ENCODE data around the gene TNS1. TPM values are rescaled to one million over a fixed set of nuclear protein-coding genes. Genes with fewer than 3 reads are reported as not detected.
A peak's percentile ranks its signal among the peaks of the same experiment; 100 is the strongest.

TNS1 gene
- total and polyA plus RNA-seq, 2 experiments from 2014 or later, result 16.2 to 27.6 TPM

DNA sequence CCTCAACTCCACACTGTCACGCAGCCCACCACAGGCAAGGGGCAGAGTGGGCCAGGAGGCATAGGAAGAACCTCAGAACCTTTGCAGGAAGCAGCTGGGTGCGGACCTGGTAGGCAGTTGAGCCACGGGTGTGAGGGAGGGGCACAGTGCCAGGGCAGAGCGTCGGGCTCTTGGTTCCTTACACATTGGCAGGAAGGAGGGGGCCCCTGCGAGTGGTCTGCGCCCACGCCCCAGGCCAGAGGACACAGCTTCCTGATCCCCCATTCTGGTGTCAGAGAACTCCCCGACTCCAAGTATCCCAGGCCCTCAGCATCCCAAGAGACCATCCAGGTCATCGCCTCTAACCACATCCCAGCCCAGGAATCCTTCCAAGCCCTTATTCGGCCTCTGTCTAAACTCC is 61.5 kb downstream of the TNS1 start:
- no peak overlapping the region for H2AFZ ChIP-seq
- TF ChIP-seq EZH2phosphoT487 (IDR thresholded peaks at IDR 0.05; ENCODE audit: low read depth, severe bottlenecking, unreplicated experiment) (no peak), EZH2 (IDR thresholded peaks at IDR 0.05; ENCODE audit: borderline replicate concordance) (no peak)
- TF ChIP-seq, protein P1, sequence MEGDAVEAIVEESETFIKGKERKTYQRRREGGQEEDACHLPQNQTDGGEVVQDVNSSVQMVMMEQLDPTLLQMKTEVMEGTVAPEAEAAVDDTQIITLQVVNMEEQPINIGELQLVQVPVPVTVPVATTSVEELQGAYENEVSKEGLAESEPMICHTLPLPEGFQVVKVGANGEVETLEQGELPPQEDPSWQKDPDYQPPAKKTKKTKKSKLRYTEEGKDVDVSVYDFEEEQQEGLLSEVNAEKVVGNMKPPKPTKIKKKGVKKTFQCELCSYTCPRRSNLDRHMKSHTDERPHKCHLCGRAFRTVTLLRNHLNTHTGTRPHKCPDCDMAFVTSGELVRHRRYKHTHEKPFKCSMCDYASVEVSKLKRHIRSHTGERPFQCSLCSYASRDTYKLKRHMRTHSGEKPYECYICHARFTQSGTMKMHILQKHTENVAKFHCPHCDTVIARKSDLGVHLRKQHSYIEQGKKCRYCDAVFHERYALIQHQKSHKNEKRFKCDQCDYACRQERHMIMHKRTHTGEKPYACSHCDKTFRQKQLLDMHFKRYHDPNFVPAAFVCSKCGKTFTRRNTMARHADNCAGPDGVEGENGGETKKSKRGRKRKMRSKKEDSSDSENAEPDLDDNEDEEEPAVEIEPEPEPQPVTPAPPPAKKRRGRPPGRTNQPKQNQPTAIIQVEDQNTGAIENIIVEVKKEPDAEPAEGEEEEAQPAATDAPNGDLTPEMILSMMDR (IDR thresholded peaks at IDR 0.05; ENCODE audit: poor library complexity), result no peak
- no peaks in the 10 kb centered on the region for H3K9me3 ChIP-seq (ENCODE audit: low read depth)
- no peaks in the 10 kb centered on the region for H3K36me3 ChIP-seq (replicated peaks; ENCODE audit: insufficient read depth, low read depth)
- H4K20me1 ChIP-seq (ENCODE audit: insufficient read depth, poor library complexity, severe bottlenecking), result peaks cover 14% of the 10 kb centered on the region
- peaks cover 59% of the 10 kb centered on the region for H3K4me1 ChIP-seq (ENCODE audit: insufficient read depth)
- H3K27me3 ChIP-seq, result no peaks in the 10 kb centered on the region
- DNase-seq (ENCODE audit: low spot score), result no peak
- H3K4me2 ChIP-seq, result peak overlapping the region; percentile 87
- H3K4me3 ChIP-seq, result no peak overlapping the region
- H3K9me2 ChIP-seq (replicated peaks; ENCODE audit: insufficient read depth), result no peaks in the 10 kb centered on the region
- no peak overlapping the region for H3K27ac ChIP-seq
- WGBS (ENCODE audit: low lambda C conversion rate, missing lambda C conversion rate), result 94% methylated on average over 11 of the region's 11 CpGs
- H3K79me2 ChIP-seq, result peaks cover 60% of the 10 kb centered on the region

DNA sequence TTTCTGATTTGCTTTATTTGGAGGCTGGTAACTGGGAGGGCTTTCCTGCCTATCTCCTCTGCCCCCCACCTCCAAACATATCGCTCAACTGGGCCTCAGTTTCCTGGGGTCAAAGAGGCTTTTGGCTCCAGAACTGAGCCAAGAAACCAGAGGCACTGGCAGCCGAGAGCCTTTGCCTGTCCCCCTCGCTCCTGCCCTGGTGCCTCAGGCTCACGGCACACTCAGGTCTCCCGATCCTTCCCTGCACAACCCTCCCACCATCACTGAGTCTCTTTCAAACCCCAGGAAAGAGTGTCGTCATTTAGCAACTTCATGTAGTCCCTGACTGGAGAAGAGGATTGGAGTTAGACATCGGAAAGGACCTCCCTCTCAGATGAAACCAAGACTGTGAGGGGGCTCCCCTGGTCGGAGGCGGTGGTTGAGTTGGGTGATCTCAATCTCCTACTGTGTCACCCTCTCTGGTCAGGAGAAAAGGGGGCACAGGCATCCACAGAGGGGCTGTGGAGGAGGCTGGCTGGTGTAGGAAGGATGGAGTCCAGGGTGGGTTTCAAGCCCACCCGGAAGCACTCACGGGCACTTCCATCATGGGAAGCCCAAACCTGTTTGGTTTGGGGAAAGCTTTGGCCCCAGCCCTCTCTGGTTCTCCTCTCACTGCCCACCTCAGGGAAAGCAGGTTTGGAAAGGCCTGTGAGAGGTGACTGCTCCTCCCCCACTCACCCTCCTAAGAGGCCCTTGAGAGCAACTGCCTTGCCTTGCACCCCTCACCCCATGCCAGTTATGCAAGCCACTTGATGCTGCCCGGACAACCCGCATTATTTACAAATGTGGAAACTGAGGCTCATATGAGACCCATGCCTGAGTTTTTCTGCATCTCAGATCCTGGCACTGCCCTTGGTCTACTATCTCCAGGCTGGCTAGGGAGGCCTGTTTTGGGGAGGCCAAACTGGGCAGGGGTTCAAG is 62.3 kb downstream of the TNS1 start:
- peaks cover 14% of the 10 kb centered on the region for H4K20me1 ChIP-seq (ENCODE audit: insufficient read depth, poor library complexity, severe bottlenecking)
- no peak for DNase-seq (ENCODE audit: low spot score)
- H3K36me3 ChIP-seq (replicated peaks; ENCODE audit: insufficient read depth, low read depth), result no peaks in the 10 kb centered on the region
- TF ChIP-seq, protein P1 (IDR thresholded peaks at IDR 0.05; ENCODE audit: poor library complexity), result no peak
- TF ChIP-seq EZH2 (IDR thresholded peaks at IDR 0.05; ENCODE audit: borderline replicate concordance), result no peak
- no peak for TF ChIP-seq EZH2phosphoT487 (IDR thresholded peaks at IDR 0.05; ENCODE audit: low read depth, severe bottlenecking, unreplicated experiment)
- H3K27me3 ChIP-seq, result no peaks in the 10 kb centered on the region
- WGBS (ENCODE audit: low lambda C conversion rate, missing lambda C conversion rate), result 91% methylated on average over 13 of the region's 13 CpGs
- no peak overlapping the region for H3K4me2 ChIP-seq
- no peak overlapping the region for H3K27ac ChIP-seq
- peaks cover 67% of the 10 kb centered on the region for H3K4me1 ChIP-seq (ENCODE audit: insufficient read depth)
- H3K9me2 ChIP-seq (replicated peaks; ENCODE audit: insufficient read depth), result no peaks in the 10 kb centered on the region
- H2AFZ ChIP-seq, result no peak overlapping the region
- H3K9me3 ChIP-seq (ENCODE audit: low read depth), result no peaks in the 10 kb centered on the region
- H3K79me2 ChIP-seq, result peaks cover 56% of the 10 kb centered on the region
- H3K4me3 ChIP-seq, result no peak overlapping the region

DNA sequence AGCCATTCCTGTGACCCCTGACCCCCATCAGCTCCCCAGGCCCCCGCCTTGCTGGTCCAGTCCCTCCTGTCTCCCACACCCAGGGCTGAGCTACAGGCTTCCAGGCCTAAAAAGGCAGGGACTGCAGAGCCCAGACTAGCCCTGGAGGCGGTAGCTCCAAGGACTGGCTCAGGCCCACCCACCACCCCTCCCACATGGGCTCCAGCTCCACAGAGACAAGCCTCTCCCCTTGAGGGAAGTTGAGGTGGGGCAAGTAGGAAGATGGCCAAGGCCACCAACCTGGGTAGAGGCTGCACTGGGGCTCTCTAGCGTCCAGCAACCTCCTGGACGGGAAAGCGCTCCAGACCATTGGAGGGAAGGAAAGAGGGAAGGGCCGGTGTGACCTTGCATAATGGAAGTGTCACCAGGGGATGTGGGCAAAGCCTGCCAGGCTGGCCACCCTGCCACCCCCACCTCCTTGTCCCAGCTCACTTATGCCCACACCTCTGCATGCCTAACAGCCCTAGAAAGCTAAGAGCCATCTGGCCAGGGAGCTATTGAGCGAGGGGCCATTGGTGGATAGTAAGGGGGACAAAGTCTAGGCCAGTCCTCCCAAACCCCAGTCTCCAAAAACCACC is 63.1 kb downstream of the TNS1 start:
- TF ChIP-seq EZH2 (IDR thresholded peaks at IDR 0.05; ENCODE audit: borderline replicate concordance) (no peak), EZH2phosphoT487 (IDR thresholded peaks at IDR 0.05; ENCODE audit: low read depth, severe bottlenecking, unreplicated experiment) (no peak)
- TF ChIP-seq, protein P1 (IDR thresholded peaks at IDR 0.05; ENCODE audit: poor library complexity), result no peak
- no peak overlapping the region for H2AFZ ChIP-seq
- WGBS (ENCODE audit: low lambda C conversion rate, missing lambda C conversion rate), result 94% methylated on average over 7 of the region's 7 CpGs
- peaks cover 73% of the 10 kb centered on the region for H3K4me1 ChIP-seq (ENCODE audit: insufficient read depth)
- no peaks in the 10 kb centered on the region for H3K36me3 ChIP-seq (replicated peaks; ENCODE audit: insufficient read depth, low read depth)
- no peak for DNase-seq (ENCODE audit: low spot score)
- no peak overlapping the region for H3K4me2 ChIP-seq
- H3K27me3 ChIP-seq, result no peaks in the 10 kb centered on the region
- peaks cover 56% of the 10 kb centered on the region for H3K79me2 ChIP-seq
- H3K9me3 ChIP-seq (ENCODE audit: low read depth), result no peaks in the 10 kb centered on the region
- no peaks in the 10 kb centered on the region for H3K9me2 ChIP-seq (replicated peaks; ENCODE audit: insufficient read depth)
- H3K27ac ChIP-seq, result no peak overlapping the region
- H3K4me3 ChIP-seq, result no peak overlapping the region
- peaks cover 19% of the 10 kb centered on the region for H4K20me1 ChIP-seq (ENCODE audit: insufficient read depth, poor library complexity, severe bottlenecking)

All from hepatocyte (in vitro differentiated cells).